GM12891 (cell line): Measurements from ENCODE around the gene LOX.

Experiments used
- POLR2A ChIP-seq: IDR thresholded peaks from 2 replicates; pipeline ENCODE4 v1.6.1; 2011; ENCODE audit warnings: low read depth, low read length, control low read depth
- POLR2AphosphoS5 ChIP-seq: IDR thresholded peaks from 2 replicates; pipeline ENCODE4 v1.6.1; 2011; ENCODE audit warnings: low read depth, low read length, control low read depth
- SPI1 ChIP-seq: IDR thresholded peaks from 2 replicates; pipeline ENCODE4 v1.6.1; 2011; ENCODE audit warnings: low read depth, low read length, control low read depth

DNA sequence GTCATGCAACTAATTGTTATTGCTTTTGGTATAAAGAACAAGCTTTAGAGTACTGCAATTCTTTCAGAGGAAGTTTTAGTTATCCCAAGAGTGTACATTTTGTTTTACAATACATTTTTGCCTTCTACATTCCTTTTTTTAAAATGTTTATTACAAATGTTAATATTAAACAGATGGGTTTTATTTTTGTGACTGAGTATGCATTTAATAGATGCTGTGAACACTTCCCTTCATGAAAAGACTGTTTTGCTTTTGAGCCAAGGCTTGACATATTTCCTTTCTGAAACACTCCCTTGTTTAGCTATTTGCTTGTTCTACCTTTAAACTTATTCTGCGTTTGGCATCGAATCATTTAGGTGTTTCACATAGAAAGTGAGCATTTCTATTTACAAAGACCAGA is 36.4 kb upstream of the LOX start:
- TF ChIP-seq POLR2A (no peak), POLR2AphosphoS5 (no peak), SPI1 (no peak)
